Measurements from ENCODE around the gene GIT2. TPM values are rescaled to one million over a fixed set of nuclear protein-coding genes. Genes with fewer than 3 reads are reported as not detected.

The GIT2 gene
- total and polyA plus RNA-seq, 2 experiments from 2014 or later = 15.8 to 20.9 TPM

DNA sequence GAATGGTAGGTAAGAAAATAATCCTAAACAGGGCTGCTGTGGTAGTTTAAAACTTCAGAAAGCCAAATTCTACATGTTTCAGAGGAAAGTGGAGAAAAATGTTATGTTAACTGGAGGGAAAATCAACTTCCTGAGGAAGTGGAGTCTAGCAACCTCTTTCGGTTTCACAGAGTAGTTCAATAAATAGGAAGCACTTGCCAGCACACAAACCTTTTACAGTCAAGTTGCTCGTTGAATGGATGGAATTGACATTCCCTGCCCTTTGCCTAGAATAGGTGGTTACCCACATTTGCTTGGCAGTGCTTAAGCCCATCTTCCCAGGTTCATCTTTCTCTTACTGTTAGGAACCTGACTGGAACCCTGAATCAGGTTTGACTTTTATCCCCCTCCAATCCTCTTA lies 19.0 kb upstream of the GIT2 start:
- H3K9me3 Mint-ChIP-seq = no peaks in the 10 kb centered on the region
- Histone ChIP-seq H3F3A (replicated peaks; ENCODE audit: low read depth) (no peaks in the 10 kb centered on the region), H2AFZ (no peak overlapping the region), H3K4me2 (no peak overlapping the region), H3K27me3 (ENCODE audit: insufficient read depth) (no peaks in the 10 kb centered on the region), H3K9me2 (ENCODE audit: insufficient read depth) (no peaks in the 10 kb centered on the region), H3K36me3 (ENCODE audit: insufficient read depth) (no peaks in the 10 kb centered on the region; the same call in 1 of the 2 replicates), H3K4me1 (ENCODE audit: insufficient read depth) (no peaks in the 10 kb centered on the region), H3K27ac (ENCODE audit: low read depth) (no peak overlapping the region), H3K79me2 (replicated peaks; ENCODE audit: insufficient read depth) (peaks cover 4% of the 10 kb centered on the region; the same call in 1 of the 2 replicates), H3K4me3 (no peak overlapping the region), H4K20me1 (replicated peaks; ENCODE audit: insufficient read depth) (peaks cover 3% of the 10 kb centered on the region; the same call in 1 of the 2 replicates)
- H3K36me3 Mint-ChIP-seq (ENCODE audit: low read depth) = peaks cover 6% of the 10 kb centered on the region; the same call in 2 of the 3 replicates
- ATAC-seq (no peak), DNase-seq (ENCODE audit: low spot score) (no peak)
- TF ChIP-seq, protein P1, sequence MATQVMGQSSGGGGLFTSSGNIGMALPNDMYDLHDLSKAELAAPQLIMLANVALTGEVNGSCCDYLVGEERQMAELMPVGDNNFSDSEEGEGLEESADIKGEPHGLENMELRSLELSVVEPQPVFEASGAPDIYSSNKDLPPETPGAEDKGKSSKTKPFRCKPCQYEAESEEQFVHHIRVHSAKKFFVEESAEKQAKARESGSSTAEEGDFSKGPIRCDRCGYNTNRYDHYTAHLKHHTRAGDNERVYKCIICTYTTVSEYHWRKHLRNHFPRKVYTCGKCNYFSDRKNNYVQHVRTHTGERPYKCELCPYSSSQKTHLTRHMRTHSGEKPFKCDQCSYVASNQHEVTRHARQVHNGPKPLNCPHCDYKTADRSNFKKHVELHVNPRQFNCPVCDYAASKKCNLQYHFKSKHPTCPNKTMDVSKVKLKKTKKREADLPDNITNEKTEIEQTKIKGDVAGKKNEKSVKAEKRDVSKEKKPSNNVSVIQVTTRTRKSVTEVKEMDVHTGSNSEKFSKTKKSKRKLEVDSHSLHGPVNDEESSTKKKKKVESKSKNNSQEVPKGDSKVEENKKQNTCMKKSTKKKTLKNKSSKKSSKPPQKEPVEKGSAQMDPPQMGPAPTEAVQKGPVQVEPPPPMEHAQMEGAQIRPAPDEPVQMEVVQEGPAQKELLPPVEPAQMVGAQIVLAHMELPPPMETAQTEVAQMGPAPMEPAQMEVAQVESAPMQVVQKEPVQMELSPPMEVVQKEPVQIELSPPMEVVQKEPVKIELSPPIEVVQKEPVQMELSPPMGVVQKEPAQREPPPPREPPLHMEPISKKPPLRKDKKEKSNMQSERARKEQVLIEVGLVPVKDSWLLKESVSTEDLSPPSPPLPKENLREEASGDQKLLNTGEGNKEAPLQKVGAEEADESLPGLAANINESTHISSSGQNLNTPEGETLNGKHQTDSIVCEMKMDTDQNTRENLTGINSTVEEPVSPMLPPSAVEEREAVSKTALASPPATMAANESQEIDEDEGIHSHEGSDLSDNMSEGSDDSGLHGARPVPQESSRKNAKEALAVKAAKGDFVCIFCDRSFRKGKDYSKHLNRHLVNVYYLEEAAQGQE (IDR thresholded peaks at IDR 0.05; ENCODE audit: unreplicated experiment) = no peak
- TF ChIP-seq POLR2AphosphoS5 (IDR thresholded peaks at IDR 0.05; ENCODE audit: low read depth) (no peak), EZH2 (IDR thresholded peaks at IDR 0.05; ENCODE audit: low read depth, unreplicated experiment) (no peak), EZH2phosphoT487 (IDR thresholded peaks at IDR 0.05; ENCODE audit: unreplicated experiment) (no peak), ZNF331 (CRISPR knock-in tag; IDR thresholded peaks at IDR 0.05; ENCODE audit: low read depth) (no peak), ZNF114 (CRISPR knock-in tag; IDR thresholded peaks at IDR 0.05) (no peak), JUNB (IDR thresholded peaks at IDR 0.05; ENCODE audit: unreplicated experiment) (no peak), STAT1 (IDR thresholded peaks at IDR 0.05; ENCODE audit: unreplicated experiment) (no peak), NANOG (IDR thresholded peaks at IDR 0.05; ENCODE audit: borderline replicate concordance) (no peak), CREB1 (CRISPR knock-in tag; IDR thresholded peaks at IDR 0.05; ENCODE audit: low read depth) (no peak)
- TF ChIP-seq, protein P2, sequence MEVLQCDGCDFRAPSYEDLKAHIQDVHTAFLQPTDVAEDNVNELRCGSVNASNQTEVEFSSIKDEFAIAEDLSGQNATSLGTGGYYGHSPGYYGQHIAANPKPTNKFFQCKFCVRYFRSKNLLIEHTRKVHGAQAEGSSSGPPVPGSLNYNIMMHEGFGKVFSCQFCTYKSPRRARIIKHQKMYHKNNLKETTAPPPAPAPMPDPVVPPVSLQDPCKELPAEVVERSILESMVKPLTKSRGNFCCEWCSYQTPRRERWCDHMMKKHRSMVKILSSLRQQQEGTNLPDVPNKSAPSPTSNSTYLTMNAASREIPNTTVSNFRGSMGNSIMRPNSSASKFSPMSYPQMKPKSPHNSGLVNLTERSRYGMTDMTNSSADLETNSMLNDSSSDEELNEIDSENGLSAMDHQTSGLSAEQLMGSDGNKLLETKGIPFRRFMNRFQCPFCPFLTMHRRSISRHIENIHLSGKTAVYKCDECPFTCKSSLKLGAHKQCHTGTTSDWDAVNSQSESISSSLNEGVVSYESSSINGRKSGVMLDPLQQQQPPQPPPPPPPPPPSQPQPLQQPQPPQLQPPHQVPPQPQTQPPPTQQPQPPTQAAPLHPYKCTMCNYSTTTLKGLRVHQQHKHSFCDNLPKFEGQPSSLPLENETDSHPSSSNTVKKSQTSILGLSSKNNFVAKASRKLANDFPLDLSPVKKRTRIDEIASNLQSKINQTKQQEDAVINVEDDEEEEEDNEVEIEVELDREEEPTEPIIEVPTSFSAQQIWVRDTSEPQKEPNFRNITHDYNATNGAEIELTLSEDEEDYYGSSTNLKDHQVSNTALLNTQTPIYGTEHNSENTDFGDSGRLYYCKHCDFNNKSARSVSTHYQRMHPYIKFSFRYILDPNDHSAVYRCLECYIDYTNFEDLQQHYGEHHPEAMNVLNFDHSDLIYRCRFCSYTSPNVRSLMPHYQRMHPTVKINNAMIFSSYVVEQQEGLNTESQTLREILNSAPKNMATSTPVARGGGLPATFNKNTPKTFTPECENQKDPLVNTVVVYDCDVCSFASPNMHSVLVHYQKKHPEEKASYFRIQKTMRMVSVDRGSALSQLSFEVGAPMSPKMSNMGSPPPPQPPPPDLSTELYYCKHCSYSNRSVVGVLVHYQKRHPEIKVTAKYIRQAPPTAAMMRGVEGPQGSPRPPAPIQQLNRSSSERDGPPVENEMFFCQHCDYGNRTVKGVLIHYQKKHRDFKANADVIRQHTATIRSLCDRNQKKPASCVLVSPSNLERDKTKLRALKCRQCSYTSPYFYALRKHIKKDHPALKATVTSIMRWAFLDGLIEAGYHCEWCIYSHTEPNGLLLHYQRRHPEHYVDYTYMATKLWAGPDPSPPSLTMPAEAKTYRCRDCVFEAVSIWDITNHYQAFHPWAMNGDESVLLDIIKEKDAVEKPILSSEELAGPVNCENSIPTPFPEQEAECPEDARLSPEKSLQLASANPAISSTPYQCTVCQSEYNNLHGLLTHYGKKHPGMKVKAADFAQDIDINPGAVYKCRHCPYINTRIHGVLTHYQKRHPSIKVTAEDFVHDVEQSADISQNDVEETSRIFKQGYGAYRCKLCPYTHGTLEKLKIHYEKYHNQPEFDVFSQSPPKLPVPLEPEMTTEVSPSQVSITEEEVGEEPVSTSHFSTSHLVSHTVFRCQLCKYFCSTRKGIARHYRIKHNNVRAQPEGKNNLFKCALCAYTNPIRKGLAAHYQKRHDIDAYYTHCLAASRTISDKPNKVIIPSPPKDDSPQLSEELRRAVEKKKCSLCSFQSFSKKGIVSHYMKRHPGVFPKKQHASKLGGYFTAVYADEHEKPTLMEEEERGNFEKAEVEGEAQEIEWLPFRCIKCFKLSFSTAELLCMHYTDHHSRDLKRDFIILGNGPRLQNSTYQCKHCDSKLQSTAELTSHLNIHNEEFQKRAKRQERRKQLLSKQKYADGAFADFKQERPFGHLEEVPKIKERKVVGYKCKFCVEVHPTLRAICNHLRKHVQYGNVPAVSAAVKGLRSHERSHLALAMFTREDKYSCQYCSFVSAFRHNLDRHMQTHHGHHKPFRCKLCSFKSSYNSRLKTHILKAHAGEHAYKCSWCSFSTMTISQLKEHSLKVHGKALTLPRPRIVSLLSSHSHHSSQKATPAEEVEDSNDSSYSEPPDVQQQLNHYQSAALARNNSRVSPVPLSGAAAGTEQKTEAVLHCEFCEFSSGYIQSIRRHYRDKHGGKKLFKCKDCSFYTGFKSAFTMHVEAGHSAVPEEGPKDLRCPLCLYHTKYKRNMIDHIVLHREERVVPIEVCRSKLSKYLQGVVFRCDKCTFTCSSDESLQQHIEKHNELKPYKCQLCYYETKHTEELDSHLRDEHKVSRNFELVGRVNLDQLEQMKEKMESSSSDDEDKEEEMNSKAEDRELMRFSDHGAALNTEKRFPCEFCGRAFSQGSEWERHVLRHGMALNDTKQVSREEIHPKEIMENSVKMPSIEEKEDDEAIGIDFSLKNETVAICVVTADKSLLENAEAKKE (CRISPR knock-in tag; IDR thresholded peaks at IDR 0.05) = no peak
- TF ChIP-seq, protein P3, sequence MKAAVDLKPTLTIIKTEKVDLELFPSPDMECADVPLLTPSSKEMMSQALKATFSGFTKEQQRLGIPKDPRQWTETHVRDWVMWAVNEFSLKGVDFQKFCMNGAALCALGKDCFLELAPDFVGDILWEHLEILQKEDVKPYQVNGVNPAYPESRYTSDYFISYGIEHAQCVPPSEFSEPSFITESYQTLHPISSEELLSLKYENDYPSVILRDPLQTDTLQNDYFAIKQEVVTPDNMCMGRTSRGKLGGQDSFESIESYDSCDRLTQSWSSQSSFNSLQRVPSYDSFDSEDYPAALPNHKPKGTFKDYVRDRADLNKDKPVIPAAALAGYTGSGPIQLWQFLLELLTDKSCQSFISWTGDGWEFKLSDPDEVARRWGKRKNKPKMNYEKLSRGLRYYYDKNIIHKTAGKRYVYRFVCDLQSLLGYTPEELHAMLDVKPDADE (IDR thresholded peaks at IDR 0.05) = no peak
- H3K4me3 Mint-ChIP-seq = no peak overlapping the region
- no peaks in the 10 kb centered on the region for H3K4me1 Mint-ChIP-seq
- H3K27ac Mint-ChIP-seq = no peak overlapping the region
- H3K27me3 Mint-ChIP-seq (ENCODE audit: insufficient read depth, low read depth, poor library complexity) = no peaks in the 10 kb centered on the region

All from GM23338 (cell line).